ENCODE data around the gene MYO1C.
"Not testable (repeated sequence)": the region's sequence is repeated elsewhere in the genome, so short reads cannot be mapped to it uniquely, and the experiment has no call there.

Gene MYO1C

DNA sequence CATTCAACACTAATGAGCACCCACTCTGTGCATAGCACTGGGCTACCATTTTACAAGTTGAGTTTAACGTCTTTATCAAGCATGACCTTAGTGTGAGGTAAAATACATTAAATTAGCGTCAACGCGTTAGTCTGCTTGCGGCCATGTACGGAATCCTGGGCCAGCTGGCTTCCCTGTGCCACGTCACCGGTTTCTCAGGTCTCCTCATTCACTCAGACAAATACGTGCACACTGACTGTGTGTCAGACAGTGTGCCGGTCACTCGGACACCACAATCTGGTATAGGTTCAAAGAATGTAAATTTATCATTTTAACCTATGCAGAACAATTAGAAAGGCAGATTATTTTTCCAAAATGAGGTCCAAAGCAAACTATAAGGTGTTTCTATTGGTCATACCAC is 71.0 kb downstream of the MYO1C start:
- WGBS: 98% methylated on average over 8 of the region's 11 CpGs
- Histone ChIP-seq H3K9ac (ENCODE audit: low read length) (no peak overlapping the region), H3K18ac (ENCODE audit: low read depth in 1 of 2, low read length in 2 of 2) (no peak overlapping the region), H3K79me1 (replicated peaks; ENCODE audit: low read length, poor library complexity, severe bottlenecking) (peaks cover 7% of the 10 kb centered on the region), H3K4ac (ENCODE audit: low read depth in 1 of 2, low read length in 2 of 2) (no peak overlapping the region), H3K4me1 (ENCODE audit: control insufficient read depth, insufficient read depth, low read depth, low read length) (peaks cover 15% of the 10 kb centered on the region), H2AK5ac (ENCODE audit: low read length, severe bottlenecking) (no peak overlapping the region), H2AFZ (ENCODE audit: low read depth, low read length) (no peak overlapping the region), H3K27me3 (ENCODE audit: control insufficient read depth in 1 of 2, insufficient read depth in 1 of 2, low read length in 2 of 2) (no peaks in the 10 kb centered on the region), H2BK120ac (ENCODE audit: low read depth, low read length) (no peak overlapping the region), H3K9me3 (ENCODE audit: control insufficient read depth, low read length) (no peaks in the 10 kb centered on the region), H3K36me3 (ENCODE audit: control insufficient read depth in 1 of 2, insufficient read depth in 2 of 2, low read depth in 1 of 2, low read length in 2 of 2) (peaks cover 47 to 61% of the 10 kb centered on the region in 2 experiments), H2BK5ac (ENCODE audit: low read depth, low read length, poor library complexity, severe bottlenecking) (no peak overlapping the region), H3K4me2 (ENCODE audit: low read length, poor library complexity, severe bottlenecking) (no peak overlapping the region), H2BK12ac (ENCODE audit: low read length in 2 of 2) (no peak overlapping the region), H3K27ac (ENCODE audit: low read length, poor library complexity, severe bottlenecking) (no peak overlapping the region), H2BK15ac (ENCODE audit: low read depth, poor library complexity, severe bottlenecking) (no peak overlapping the region), H3K23ac (ENCODE audit: low read length in 2 of 2) (no peak overlapping the region), H3K4me3 (ENCODE audit: insufficient read depth in 1 of 2, low read depth in 1 of 2, low read length in 2 of 2) (no peak overlapping the region), H3K14ac (ENCODE audit: low read length in 2 of 2) (no peak overlapping the region), H4K8ac (ENCODE audit: low read length) (no peak overlapping the region), H4K91ac (ENCODE audit: low read length) (no peak overlapping the region)
- DNase-seq: no peak

- no peak overlapping the region for H3K4me2 ChIP-seq (ENCODE audit: low read length, poor library complexity, severe bottlenecking)
- no peak overlapping the region for H2BK12ac ChIP-seq (ENCODE audit: low read length in 2 of 2)
- H4K8ac ChIP-seq (ENCODE audit: low read length): no peak overlapping the region
- H3K9me3 ChIP-seq (ENCODE audit: control insufficient read depth, low read length): no peaks in the 10 kb centered on the region
- H2BK15ac ChIP-seq (ENCODE audit: low read depth, poor library complexity, severe bottlenecking): no peak overlapping the region
- H3K23ac ChIP-seq (ENCODE audit: low read length in 2 of 2): no peak overlapping the region
- no peak overlapping the region for H3K4ac ChIP-seq (ENCODE audit: low read depth in 1 of 2, low read length in 2 of 2)
- H3K9ac ChIP-seq (ENCODE audit: low read length): no peak overlapping the region
- H3K79me1 ChIP-seq (replicated peaks; ENCODE audit: low read length, poor library complexity, severe bottlenecking): peaks cover 7% of the 10 kb centered on the region
- peaks cover 42 to 60% of the 10 kb centered on the region in 2 experiments for H3K36me3 ChIP-seq (ENCODE audit: control insufficient read depth in 1 of 2, insufficient read depth in 2 of 2, low read depth in 1 of 2, low read length in 2 of 2)
- H3K27ac ChIP-seq (ENCODE audit: low read length, poor library complexity, severe bottlenecking): no peak overlapping the region
- H2AK5ac ChIP-seq (ENCODE audit: low read length, severe bottlenecking): no peak overlapping the region
- no peak overlapping the region for H4K91ac ChIP-seq (ENCODE audit: low read length)
- no peaks in the 10 kb centered on the region for H3K27me3 ChIP-seq (ENCODE audit: control insufficient read depth in 1 of 2, insufficient read depth in 1 of 2, low read length in 2 of 2)
- no peak overlapping the region for H3K4me3 ChIP-seq (ENCODE audit: insufficient read depth in 1 of 2, low read depth in 1 of 2, low read length in 2 of 2)
- H3K18ac ChIP-seq (ENCODE audit: low read depth in 1 of 2, low read length in 2 of 2): no peak overlapping the region
- H3K14ac ChIP-seq (ENCODE audit: low read length in 2 of 2): no peak overlapping the region
- peaks cover 15% of the 10 kb centered on the region for H3K4me1 ChIP-seq (ENCODE audit: control insufficient read depth, insufficient read depth, low read depth, low read length)
- H2BK120ac ChIP-seq (ENCODE audit: low read depth, low read length): no peak overlapping the region
- no peak overlapping the region for H2AFZ ChIP-seq (ENCODE audit: low read depth, low read length)
- WGBS: 100% methylated on average over 1 of the region's 2 CpGs
- H2BK5ac ChIP-seq (ENCODE audit: low read depth, low read length, poor library complexity, severe bottlenecking): no peak overlapping the region
- DNase-seq: no peak
Measured at GRCh38 chr17:1420981-1421380, 71.5 kb downstream of the MYO1C start.

DNA sequence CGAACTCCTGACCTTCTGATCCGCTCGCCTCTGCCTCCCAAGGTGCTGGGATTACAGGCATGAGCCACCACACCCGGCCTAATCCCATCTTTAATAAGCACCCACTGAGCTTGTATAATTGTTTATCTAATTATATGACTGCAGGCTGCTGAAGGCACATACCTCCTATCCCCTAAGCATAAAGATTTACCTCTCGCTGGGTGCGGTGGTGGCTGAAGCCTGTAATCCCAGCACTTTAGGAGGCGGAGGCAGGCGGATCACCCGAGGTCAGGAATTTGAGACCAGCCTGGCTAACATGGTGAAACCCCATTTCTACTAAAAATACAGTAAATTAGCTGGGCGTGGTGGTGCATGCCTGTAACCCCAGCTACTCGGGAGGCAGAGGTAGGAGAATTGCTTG is 72.3 kb downstream of the MYO1C start:
- H2BK15ac ChIP-seq (ENCODE audit: low read depth, poor library complexity, severe bottlenecking): no peak overlapping the region
- no peak overlapping the region for H3K27ac ChIP-seq (ENCODE audit: low read length, poor library complexity, severe bottlenecking)
- H2AFZ ChIP-seq (ENCODE audit: low read depth, low read length): no peak overlapping the region
- H3K4ac ChIP-seq (ENCODE audit: low read depth in 1 of 2, low read length in 2 of 2): no peak overlapping the region
- no peak overlapping the region for H4K8ac ChIP-seq (ENCODE audit: low read length)
- no peak overlapping the region for H2BK12ac ChIP-seq (ENCODE audit: low read length in 2 of 2)
- no peak overlapping the region for H3K18ac ChIP-seq (ENCODE audit: low read depth in 1 of 2, low read length in 2 of 2)
- peaks cover 38 to 52% of the 10 kb centered on the region in 2 experiments for H3K36me3 ChIP-seq (ENCODE audit: control insufficient read depth in 1 of 2, insufficient read depth in 2 of 2, low read depth in 1 of 2, low read length in 2 of 2)
- no peak overlapping the region for H3K4me2 ChIP-seq (ENCODE audit: low read length, poor library complexity, severe bottlenecking)
- peaks cover 14% of the 10 kb centered on the region for H3K4me1 ChIP-seq (ENCODE audit: control insufficient read depth, insufficient read depth, low read depth, low read length)
- H3K9me3 ChIP-seq (ENCODE audit: control insufficient read depth, low read length): no peaks in the 10 kb centered on the region
- no peak overlapping the region for H4K91ac ChIP-seq (ENCODE audit: low read length)
- H3K14ac ChIP-seq (ENCODE audit: low read length in 2 of 2): no peak overlapping the region
- H3K23ac ChIP-seq (ENCODE audit: low read length in 2 of 2): no peak overlapping the region
- H3K79me1 ChIP-seq (replicated peaks; ENCODE audit: low read length, poor library complexity, severe bottlenecking): peaks cover 7% of the 10 kb centered on the region
- H3K27me3 ChIP-seq (ENCODE audit: control insufficient read depth in 1 of 2, insufficient read depth in 1 of 2, low read length in 2 of 2): no peaks in the 10 kb centered on the region
- H2BK120ac ChIP-seq (ENCODE audit: low read depth, low read length): no peak overlapping the region
- DNase-seq: no peak
- H2AK5ac ChIP-seq (ENCODE audit: low read length, severe bottlenecking): no peak overlapping the region
- H3K9ac ChIP-seq (ENCODE audit: low read length): no peak overlapping the region
- no peak overlapping the region for H2BK5ac ChIP-seq (ENCODE audit: low read depth, low read length, poor library complexity, severe bottlenecking)
- 94% methylated on average over 7 of the region's 11 CpGs for WGBS
- H3K4me3 ChIP-seq (ENCODE audit: insufficient read depth in 1 of 2, low read depth in 1 of 2, low read length in 2 of 2): no peak overlapping the region

DNA sequence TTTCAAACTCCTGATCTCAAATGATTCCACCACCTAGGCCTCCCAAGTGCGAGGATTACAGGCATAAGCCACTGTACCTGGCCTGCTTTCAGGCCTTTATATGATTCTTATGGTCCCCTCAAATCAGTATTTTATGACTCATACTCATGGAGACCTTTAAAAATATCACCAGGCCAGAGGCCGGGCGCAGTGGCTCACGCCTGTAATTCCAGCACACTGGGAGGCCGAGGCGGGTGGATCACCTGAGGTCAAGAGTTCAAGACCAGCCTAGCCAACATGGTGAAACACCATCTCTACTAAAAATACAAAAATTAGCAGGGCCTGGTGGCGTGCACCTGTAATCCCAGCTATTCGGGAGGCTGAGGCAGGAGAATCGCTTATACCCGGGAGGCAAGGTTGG is 74.0 kb downstream of the MYO1C start:
- not testable (repeated sequence) for H3K4me1 ChIP-seq (ENCODE audit: control insufficient read depth, insufficient read depth, low read depth, low read length); H2BK12ac ChIP-seq (ENCODE audit: low read length in 2 of 2); H2AK5ac ChIP-seq (ENCODE audit: low read length, severe bottlenecking); H3K23ac ChIP-seq (ENCODE audit: low read length in 2 of 2); H4K91ac ChIP-seq (ENCODE audit: low read length); H3K4me3 ChIP-seq (ENCODE audit: insufficient read depth in 1 of 2, low read depth in 1 of 2, low read length in 2 of 2); H3K18ac ChIP-seq (ENCODE audit: low read depth in 1 of 2, low read length in 2 of 2); DNase-seq; H3K4me2 ChIP-seq (ENCODE audit: low read length, poor library complexity, severe bottlenecking); H3K9me3 ChIP-seq (ENCODE audit: control insufficient read depth, low read length); H4K8ac ChIP-seq (ENCODE audit: low read length); H3K79me1 ChIP-seq (replicated peaks; ENCODE audit: low read length, poor library complexity, severe bottlenecking); H2AFZ ChIP-seq (ENCODE audit: low read depth, low read length); H2BK5ac ChIP-seq (ENCODE audit: low read depth, low read length, poor library complexity, severe bottlenecking); H3K9ac ChIP-seq (ENCODE audit: low read length); H2BK120ac ChIP-seq (ENCODE audit: low read depth, low read length); H3K14ac ChIP-seq (ENCODE audit: low read length in 2 of 2); H2BK15ac ChIP-seq (ENCODE audit: low read depth, poor library complexity, severe bottlenecking); H3K27ac ChIP-seq (ENCODE audit: low read length, poor library complexity, severe bottlenecking); H3K27me3 ChIP-seq (ENCODE audit: control insufficient read depth in 1 of 2, insufficient read depth in 1 of 2, low read length in 2 of 2); H3K4ac ChIP-seq (ENCODE audit: low read depth in 1 of 2, low read length in 2 of 2)
- WGBS: 98% methylated on average over 10 of the region's 10 CpGs
- H3K36me3 ChIP-seq (ENCODE audit: control insufficient read depth in 1 of 2, insufficient read depth in 2 of 2, low read depth in 1 of 2, low read length in 2 of 2): peaks cover 30 to 44% of the 10 kb centered on the region in 2 experiments

Data from mesenchymal stem cell (in vitro differentiated cells and primary cell).